Purkinje cell (primary cell): ENCODE results near the gene GPATCH11. TPM values are rescaled to one million over a fixed set of nuclear protein-coding genes. Genes with fewer than 3 reads are reported as not detected.

Experiments used
- polyA plus RNA-seq: library from polyadenylated mRNA; unstranded; fragments of >200 nt; fragmentation: Nextera tagmentation; gene quantifications from 2 replicates; pipeline ENCODE4 v1.2.1, GENCODE V29; 2014

The GPATCH11 gene
- 17.0 and 24.1 TPM in 2 replicates for polyA plus RNA-seq

DNA sequence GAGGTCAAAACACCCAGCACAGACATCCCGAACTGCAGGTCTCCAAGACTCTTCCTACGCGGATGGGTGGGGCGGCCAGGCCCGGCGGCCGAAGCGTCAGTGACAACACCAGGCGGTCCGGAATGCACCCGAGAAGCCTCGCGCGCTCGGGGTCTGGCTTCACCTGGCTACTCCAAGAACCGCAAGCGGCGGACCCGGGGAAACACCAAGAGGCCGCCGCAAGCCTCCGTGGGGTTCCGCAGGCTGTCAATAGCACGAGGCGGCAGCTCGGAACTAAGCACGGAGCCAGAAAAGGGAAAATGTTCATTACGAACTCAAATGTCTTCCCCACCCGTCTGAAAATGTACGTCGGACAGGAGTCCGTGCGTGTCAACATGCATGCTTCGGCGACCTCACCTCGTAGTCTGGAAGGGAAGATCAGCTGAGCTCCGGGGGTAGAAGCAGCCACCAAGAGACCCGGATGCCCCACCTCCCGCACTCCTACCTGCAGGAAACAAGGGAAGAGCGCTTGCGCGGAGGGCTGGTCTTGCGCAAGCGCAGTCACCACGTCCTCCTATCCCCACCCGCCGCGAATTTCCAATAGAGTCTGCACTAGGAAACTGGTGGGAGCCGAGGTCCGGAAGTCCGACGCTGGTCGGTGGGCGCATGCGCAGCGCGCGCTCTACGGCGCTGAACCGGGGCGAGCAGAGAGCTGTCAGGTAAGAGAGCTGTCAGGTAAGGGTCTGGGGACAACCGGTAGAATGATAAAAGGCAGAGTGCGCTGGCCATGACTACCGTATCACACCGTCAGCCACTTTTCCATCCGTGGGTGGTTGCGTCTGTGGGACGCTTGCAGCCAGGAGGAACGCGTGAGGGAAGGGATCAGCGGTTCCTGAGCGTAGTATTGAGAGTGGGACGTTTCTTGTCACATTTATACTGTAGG lies at the start of gene GPATCH11, which contains the start of gene HEATR5B:
Gene GPATCH11 (plus strand): TSS at position 646 of the 922 bp plus-strand sequence. CDS start 3,864 bp downstream, outside the sequence.
Gene HEATR5B (minus strand): TSS at position 500 of the 922 bp plus-strand sequence. CDS start 958 bp downstream, outside the sequence.

Other genes starting within 250 kb of the GPATCH11 start
- 5.3 and 7.6 TPM in 2 replicates for gene STRN, start 118.0 kb upstream of the GPATCH11 start, polyA plus RNA-seq
- 14.1 and 14.4 TPM in 2 replicates for gene HEATR5B, start 146 bp upstream of the GPATCH11 start, polyA plus RNA-seq
- 18.6 and 24.0 TPM in 2 replicates for gene EIF2AK2, start 72.5 kb downstream of the GPATCH11 start, polyA plus RNA-seq
- gene SULT6B1, start 104.2 kb downstream of the GPATCH11 start, polyA plus RNA-seq: not detected in 2 replicates
- gene CEBPZOS, start 112.0 kb downstream of the GPATCH11 start, polyA plus RNA-seq: 85.5 and 92.2 TPM in 2 replicates
- gene CEBPZ, start 147.1 kb downstream of the GPATCH11 start, polyA plus RNA-seq: 35.3 and 43.1 TPM in 2 replicates
- 14.7 and 22.3 TPM in 2 replicates for gene NDUFAF7, start 147.1 kb downstream of the GPATCH11 start, polyA plus RNA-seq
- 5.2 and 6.2 TPM in 2 replicates for gene PRKD3, start 240.3 kb downstream of the GPATCH11 start, polyA plus RNA-seq